Keratinocyte (primary cell): ENCODE measurements around the gene CCT3. TPM values are rescaled to one million over a fixed set of nuclear protein-coding genes. Genes with fewer than 3 reads are reported as not detected.

Experiments used
- DNase-seq: peaks from one replicate; pipeline ENCODE4 v3.0.0-alpha.2; 2011; ENCODE audit warnings: low read depth, missing footprints, low spot score
- FAIRE-seq: peaks from 2 replicates; lab custom pipeline; 2011; peaks lifted over from hg19 to GRCh38; lab: Jason Lieb, UNC
- H2AFZ ChIP-seq: 2 replicates; pipeline ENCODE4 v1.6.0; 2012; ENCODE audit warnings: low read length, control low read depth, inconsistent platforms; ENCODE audit not compliant: control insufficient read depth
- H3K27ac ChIP-seq: 2 replicates; pipeline ENCODE4 v1.5.1; 2011; ENCODE audit warnings: low read length; ENCODE audit not compliant: control insufficient read depth, insufficient read depth
- H3K27me3 ChIP-seq: 3 replicates; pipeline ENCODE4 v1.6.0; 2011; ENCODE audit warnings: low read length; ENCODE audit not compliant: control insufficient read depth, insufficient read depth; ENCODE audit errors: extremely low read depth
- H3K36me3 ChIP-seq, 2 experiments: 2 replicates in 1 of 2; 3 replicates in 1 of 2; pipeline ENCODE4 v1.5.1; 2011; ENCODE audit warnings: low read length in 2 of 2, mild to moderate bottlenecking in 1 of 2; ENCODE audit not compliant: control insufficient read depth in 2 of 2, insufficient read depth in 2 of 2; ENCODE audit errors: extremely low read depth in 1 of 2
- H3K4me1 ChIP-seq: 3 replicates; pipeline ENCODE4 v1.5.1; 2011; ENCODE audit warnings: low read length; ENCODE audit not compliant: control insufficient read depth, insufficient read depth; ENCODE audit errors: extremely low read depth
- H3K4me2 ChIP-seq: 3 replicates; pipeline ENCODE4 v1.6.0; 2011; ENCODE audit warnings: low read depth, low read length; ENCODE audit not compliant: control insufficient read depth, insufficient read depth; ENCODE audit errors: extremely low read depth
- H3K4me3 ChIP-seq, 3 experiments: fragments of 200-600 bp in 1 of 3; sonication (generic) in 1 of 3; 2 replicates in 2 of 3; 3 replicates in 1 of 3; pipeline ENCODE4 v1.5.1; 2011 to 2016; ENCODE audit warnings: low read length in 3 of 3, mild to moderate bottlenecking in 3 of 3, control low read depth in 2 of 3, inconsistent platforms in 1 of 3, low read depth in 1 of 3, mixed read lengths in 1 of 3, mixed run types in 1 of 3, moderate library complexity in 1 of 3; ENCODE audit not compliant: control insufficient read depth in 2 of 3, insufficient read depth in 2 of 3; ENCODE audit errors: extremely low read depth in 1 of 3
- H3K79me2 ChIP-seq: 2 replicates; pipeline ENCODE4 v1.6.0; 2012; ENCODE audit warnings: low read length; ENCODE audit not compliant: control insufficient read depth, insufficient read depth
- H3K9ac ChIP-seq: 3 replicates; pipeline ENCODE4 v1.6.0; 2011; ENCODE audit warnings: low read length; ENCODE audit not compliant: control insufficient read depth, insufficient read depth; ENCODE audit errors: extremely low read depth
- H3K9me1 ChIP-seq: 3 replicates; pipeline ENCODE4 v1.6.0; 2011; ENCODE audit warnings: low read length; ENCODE audit not compliant: control insufficient read depth, insufficient read depth; ENCODE audit errors: extremely low read depth
- H3K9me3 ChIP-seq: 2 replicates; pipeline ENCODE4 v1.5.1; 2012; ENCODE audit warnings: low read depth, low read length; ENCODE audit not compliant: control insufficient read depth
- H4K20me1 ChIP-seq: 3 replicates; pipeline ENCODE4 v1.6.0; 2011; ENCODE audit warnings: low read length; ENCODE audit not compliant: control insufficient read depth, insufficient read depth; ENCODE audit errors: extremely low read depth
- EZH2 ChIP-seq: IDR thresholded peaks from one replicate; pipeline ENCODE4 v1.6.1; 2012; ENCODE audit warnings: inconsistent platforms, mild to moderate bottlenecking, low read length, moderate library complexity
- dilution Hi-C: fragments of 300-500 bp; cut with MboI; formaldehyde crosslinking; loops from one replicate; pipeline ENCODE4 v1.7.0; 2020; ENCODE audit warnings: low sequenced_read_pairs; ENCODE audit not compliant: extremely low pct_ligation_motif_present
- polyA plus RNA-seq, 5 experiments: library from polyadenylated mRNA; depleted of rRNA in 3 of 5; stranded (reverse) in 3 of 5; stranded (forward) in 1 of 5; unstranded in 1 of 5; fragments of >200 nt; gene quantifications; 1 replicate in 1 of 5; 2 replicates in 3 of 5; 3 replicates in 1 of 5; pipeline versions ENCODE4 v1.2.1 to v1.2.3, GENCODE V29; 2011 to 2012; ENCODE audit warnings: missing spikeins in 2 of 5, low read depth in 1 of 5, low replicate concordance in 1 of 5
- TF ChIP-seq, protein P1 (sequence below), 3 experiments: IDR thresholded peaks in 1 of 3; conservative IDR thresholded peaks in 1 of 3; optimal IDR thresholded peaks in 1 of 3; 2 replicates in 2 of 3; 3 replicates in 1 of 3; pipeline versions ENCODE3 to v1.5.1; 2011; ENCODE audit warnings: low read length in 3 of 3, mild to moderate bottlenecking in 3 of 3, moderate library complexity in 2 of 3, control low read depth in 1 of 3, inconsistent platforms in 1 of 3; ENCODE audit not compliant: insufficient read depth in 2 of 3; ENCODE audit errors: extremely low read depth in 1 of 3

The CCT3 gene
- polyA plus RNA-seq, 1 donor (not counting 4 experiments of a cell fraction or from before 2014, with no cell fraction given), result 530 TPM

DNA sequence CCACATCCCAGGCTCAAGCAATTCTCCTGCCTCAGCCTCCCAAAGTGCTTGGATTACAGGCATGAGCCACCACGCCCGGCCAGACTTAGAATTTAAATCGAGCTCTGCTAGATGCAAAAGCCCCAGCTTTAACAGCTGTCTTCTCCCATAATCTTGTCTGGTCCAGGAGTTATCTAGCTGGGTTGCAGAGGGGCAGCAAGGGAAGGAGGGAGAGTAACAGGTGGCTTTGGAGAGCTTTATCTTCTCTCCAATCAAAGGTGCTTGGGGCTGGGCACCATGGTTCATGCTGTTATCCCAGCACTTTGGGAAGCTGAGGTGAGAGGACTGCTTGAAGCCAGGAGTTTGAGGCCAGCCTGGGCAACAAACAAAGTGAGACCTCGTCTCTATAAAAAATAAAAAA lies 34.8 kb upstream of the CCT3 start:
- H4K20me1 ChIP-seq, result no peaks in the 10 kb centered on the region
- no peak overlapping the region for H3K27ac ChIP-seq
- no peaks in the 10 kb centered on the region for H3K36me3 ChIP-seq
- no peaks in the 10 kb centered on the region for H3K4me1 ChIP-seq
- H2AFZ ChIP-seq, result no peak overlapping the region
- dilution Hi-C loops, result no loop called here
- H3K4me2 ChIP-seq, result no peak overlapping the region
- no peaks in the 10 kb centered on the region for H3K9me1 ChIP-seq
- DNase-seq (no peak), FAIRE-seq (no peak)
- H3K9me3 ChIP-seq, result no peaks in the 10 kb centered on the region
- no peak for TF ChIP-seq EZH2
- TF ChIP-seq, protein P1, sequence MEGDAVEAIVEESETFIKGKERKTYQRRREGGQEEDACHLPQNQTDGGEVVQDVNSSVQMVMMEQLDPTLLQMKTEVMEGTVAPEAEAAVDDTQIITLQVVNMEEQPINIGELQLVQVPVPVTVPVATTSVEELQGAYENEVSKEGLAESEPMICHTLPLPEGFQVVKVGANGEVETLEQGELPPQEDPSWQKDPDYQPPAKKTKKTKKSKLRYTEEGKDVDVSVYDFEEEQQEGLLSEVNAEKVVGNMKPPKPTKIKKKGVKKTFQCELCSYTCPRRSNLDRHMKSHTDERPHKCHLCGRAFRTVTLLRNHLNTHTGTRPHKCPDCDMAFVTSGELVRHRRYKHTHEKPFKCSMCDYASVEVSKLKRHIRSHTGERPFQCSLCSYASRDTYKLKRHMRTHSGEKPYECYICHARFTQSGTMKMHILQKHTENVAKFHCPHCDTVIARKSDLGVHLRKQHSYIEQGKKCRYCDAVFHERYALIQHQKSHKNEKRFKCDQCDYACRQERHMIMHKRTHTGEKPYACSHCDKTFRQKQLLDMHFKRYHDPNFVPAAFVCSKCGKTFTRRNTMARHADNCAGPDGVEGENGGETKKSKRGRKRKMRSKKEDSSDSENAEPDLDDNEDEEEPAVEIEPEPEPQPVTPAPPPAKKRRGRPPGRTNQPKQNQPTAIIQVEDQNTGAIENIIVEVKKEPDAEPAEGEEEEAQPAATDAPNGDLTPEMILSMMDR (optimal IDR thresholded peaks at IDR 0.05 in 1 of 3, IDR thresholded peaks at IDR 0.05 in 1 of 3, conservative IDR thresholded peaks at IDR 0.05 in 1 of 3; ENCODE audit: extremely low read depth in 1 of 3, insufficient read depth in 2 of 3, low read length in 3 of 3), result no peak
- H3K27me3 ChIP-seq, result peaks cover 13% of the 10 kb centered on the region
- no peak overlapping the region for H3K4me3 ChIP-seq
- H3K9ac ChIP-seq, result no peak overlapping the region
- H3K79me2 ChIP-seq, result no peaks in the 10 kb centered on the region

DNA sequence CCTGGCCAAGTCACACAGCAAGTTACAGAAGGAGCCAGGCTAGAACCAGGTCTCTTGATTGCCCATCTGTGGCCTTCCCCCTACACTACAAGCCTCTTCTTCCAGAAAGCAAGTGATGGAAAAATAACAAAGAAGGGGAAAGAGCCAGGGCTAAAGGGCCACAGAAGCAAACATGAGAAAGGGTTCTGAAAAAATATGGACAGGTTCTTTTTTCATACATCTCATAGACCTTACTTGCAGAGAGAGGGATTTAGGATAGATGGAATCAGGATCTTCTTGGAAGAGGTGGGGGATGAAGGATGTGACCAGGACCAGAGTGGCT lies 34.1 kb upstream of the CCT3 start:
- Histone ChIP-seq H3K4me3 (no peak overlapping the region), H3K9me3 (no peaks in the 10 kb centered on the region), H3K36me3 (no peaks in the 10 kb centered on the region), H4K20me1 (no peaks in the 10 kb centered on the region), H3K4me1 (no peaks in the 10 kb centered on the region), H3K79me2 (no peaks in the 10 kb centered on the region), H3K9me1 (no peaks in the 10 kb centered on the region), H2AFZ (no peak overlapping the region), H3K9ac (no peak overlapping the region), H3K4me2 (no peak overlapping the region), H3K27me3 (peaks cover 13% of the 10 kb centered on the region), H3K27ac (no peak overlapping the region)
- TF ChIP-seq, protein P1 (optimal IDR thresholded peaks at IDR 0.05 in 1 of 3, IDR thresholded peaks at IDR 0.05 in 1 of 3, conservative IDR thresholded peaks at IDR 0.05 in 1 of 3; ENCODE audit: extremely low read depth in 1 of 3, insufficient read depth in 2 of 3, low read length in 3 of 3), result no peak
- no peak for TF ChIP-seq EZH2
- FAIRE-seq, result no peak
- dilution Hi-C loops, result no loop called here
- DNase-seq, result no peak
